Ascending aorta (tissue), 2 donors: ENCODE data around the gene RPS28. TPM values are rescaled to one million over a fixed set of nuclear protein-coding genes. Genes with fewer than 3 reads are reported as not detected.
A peak's percentile ranks its signal among the peaks of the same experiment; 100 is the strongest.
"Not testable (repeated sequence)": the region's sequence is repeated elsewhere in the genome, so short reads cannot be mapped to it uniquely, and the experiment has no call there.

Experiments
- DNase-seq, 2 donors: peaks; one replicate each; pipeline ENCODE4 v3.0.0-alpha.2; 2019; ENCODE audit warnings: low spot score in 2 of 2
- H3K27ac ChIP-seq, 2 donors: fragments of 200-600 bp; sonication (generic); one replicate each; pipeline ENCODE4 v1.5.1; 2016 to 2017; ENCODE audit warnings: mild to moderate bottlenecking in 1 of 2
- H3K27me3 ChIP-seq: fragments of 200-600 bp; sonication (generic); one replicate; pipeline ENCODE4 v1.5.1; 2017
- H3K36me3 ChIP-seq, 2 donors: fragments of 200-600 bp; sonication (generic); one replicate each; pipeline ENCODE4 v1.5.1; 2016
- H3K4me1 ChIP-seq, 2 donors: fragments of 200-600 bp; sonication (generic); one replicate each; pipeline ENCODE4 v1.5.1; 2016 to 2017; ENCODE audit warnings: mild to moderate bottlenecking in 1 of 2
- H3K4me3 ChIP-seq, 2 donors: fragments of 200-600 bp; sonication (generic); one replicate each; pipeline ENCODE4 v1.5.1; 2016 to 2017; ENCODE audit warnings: mild to moderate bottlenecking in 1 of 2
- H3K9me3 ChIP-seq, 2 donors: fragments of 200-600 bp; sonication (generic); one replicate each; pipeline ENCODE4 v1.5.1; 2016
- CTCF ChIP-seq, 3 experiments: fragments of 200-600 bp in 2 of 3; fragments of 450-650 bp in 1 of 3; sonication (generic) in 2 of 3; IDR thresholded peaks; one replicate each; pipeline ENCODE4 v1.5.1; 2016 to 2019; ENCODE audit warnings: antibody characterized with exemption in 3 of 3, mild to moderate bottlenecking in 1 of 3, moderate library complexity in 1 of 3
- intact Hi-C: fragments of 100-400 bp; cut with DNase I; formaldehyde crosslinking; loops from one replicate; pipeline ENCODE4 v1.15.1; 2023
- total RNA-seq: library from RNA; depleted of rRNA; stranded (reverse); fragments of >200 nt; gene quantifications from one replicate; pipeline ENCODE4 v1.1.0, GENCODE V29; 2016

RPS28 gene
- total RNA-seq, 1 donor from 2014 or later: 393 TPM

- TF ChIP-seq CTCF (IDR thresholded peaks at IDR 0.05): no peak
- no peaks in the 10 kb centered on the region for H3K36me3 ChIP-seq
- H3K9me3 ChIP-seq: no peaks in the 10 kb centered on the region
- H3K27me3 ChIP-seq: peaks cover 13% of the 10 kb centered on the region
- H3K27ac ChIP-seq: no peak overlapping the region
- DNase-seq: no peak
- H3K4me1 ChIP-seq: peaks cover 0 to 3% of the 10 kb centered on the region in 2 donors
- intact Hi-C loops: no loop called here
- H3K4me3 ChIP-seq: peak overlapping the region; percentile 57 to 61
These were observed 22.2 kb downstream of the RPS28 start for GRCh38 chr19:8343483-8343844.

- intact Hi-C loops: loop anchor here (10.0 kb wide), 1 partner anchor 235 kb away; no protein-coding TSS in a partner anchor
These were observed 28.5 kb downstream of the RPS28 start for GRCh38 chr19:8349629-8350372.

GRCh38 chr19:8352134-8352827 lies 31.0 kb downstream of the RPS28 start:
- Histone ChIP-seq H3K9me3 (no peaks in the 10 kb centered on the region), H3K4me3 (peak overlapping the region in 1 of 2 donors; percentile 51), H3K27ac (peak overlapping the region; percentile 34 to 56), H3K27me3 (no peaks in the 10 kb centered on the region), H3K36me3 (no peaks in the 10 kb centered on the region), H3K4me1 (peaks cover 0 to 20% of the 10 kb centered on the region in 2 donors)
- intact Hi-C loops: loop anchor here (10.0 kb wide), 1 partner anchor 233 kb away; no protein-coding TSS in a partner anchor
- no peak for TF ChIP-seq CTCF (IDR thresholded peaks at IDR 0.05)
- no peak for DNase-seq

More at GRCh38 chr19:8349629-8350372, 28.5 kb downstream of the RPS28 start:
- H3K4me3 ChIP-seq, H3K27me3 ChIP-seq, DNase-seq, H3K27ac ChIP-seq, H3K36me3 ChIP-seq, H3K9me3 ChIP-seq: not testable (repeated sequence)
- H3K4me1 ChIP-seq: peaks cover 0 to 19% of the 10 kb centered on the region in 2 donors

- Histone ChIP-seq H3K27ac (peak overlapping the region in 1 of 2 donors; percentile 56), H3K4me1 (peaks cover 0 to 20% of the 10 kb centered on the region in 2 donors), H3K4me3 (peak overlapping the region in 1 of 2 donors; percentile 51)
- DNase-seq, H3K36me3 ChIP-seq, H3K27me3 ChIP-seq, H3K9me3 ChIP-seq: not testable (repeated sequence)
- intact Hi-C loops: loop anchor here (10.0 kb wide), 1 partner anchor 232 kb away; no protein-coding TSS in a partner anchor
These were observed 31.5 kb downstream of the RPS28 start for GRCh38 chr19:8352845-8353244.

GRCh38 chr19:8355631-8356402 lies 34.5 kb downstream of the RPS28 start:
- Histone ChIP-seq H3K36me3 (no peaks in the 10 kb centered on the region), H3K27ac (peak overlapping the region; percentile 53), H3K9me3 (no peaks in the 10 kb centered on the region), H3K4me3 (no peak overlapping the region), H3K4me1 (peaks cover 0 to 20% of the 10 kb centered on the region in 2 donors), H3K27me3 (no peaks in the 10 kb centered on the region)
- peak; percentile 31 to 92 for DNase-seq
- no peak for TF ChIP-seq CTCF (IDR thresholded peaks at IDR 0.05)
- intact Hi-C loops: loop anchor here (2.0 to 10.0 kb wide), 2 partner anchors 151 to 229 kb away; no protein-coding TSS in a partner anchor

GRCh38 chr19:8357007-8357521 lies 35.8 kb downstream of the RPS28 start:
- Histone ChIP-seq H3K9me3 (no peaks in the 10 kb centered on the region), H3K27ac (no peak overlapping the region), H3K27me3 (no peaks in the 10 kb centered on the region), H3K4me1 (peaks cover 5 to 24% of the 10 kb centered on the region in 2 donors), H3K36me3 (no peaks in the 10 kb centered on the region), H3K4me3 (no peak overlapping the region)
- intact Hi-C loops: loop anchor here (10.0 kb wide), 1 partner anchor 228 kb away; no protein-coding TSS in a partner anchor
- TF ChIP-seq CTCF (IDR thresholded peaks at IDR 0.05): no peak
- no peak for DNase-seq
